SK-N-SH treated with all-trans-retinoic acid at 6 μM for 48 hours (cell line): ENCODE data around the gene BSG.

Source experiments
- ARNTL ChIP-seq: fragments of 450-650 bp; formaldehyde crosslinking; IDR thresholded peaks from 2 replicates; pipeline ENCODE4 v1.5.0; 2020; ENCODE audit warnings: low read depth, mild to moderate bottlenecking, moderate library complexity, borderline replicate concordance
- BACH2 ChIP-seq: fragments of 250-450 bp; sonication (Bioruptor Pico); IDR thresholded peaks from 2 replicates; pipeline ENCODE4 v1.9.0; 2021; ENCODE audit warnings: mild to moderate bottlenecking, borderline replicate concordance
- CSRNP3 ChIP-seq: fragments of 250-450 bp; sonication (Bioruptor Pico); IDR thresholded peaks from 2 replicates; pipeline ENCODE4 v1.5.1; 2021; ENCODE audit warnings: mild to moderate bottlenecking, moderate library complexity
- ISL1 ChIP-seq: fragments of 250-450 bp; sonication (Bioruptor Pico); IDR thresholded peaks from 2 replicates; pipeline ENCODE4 v2.1.2; 2022; ENCODE audit warnings: mild to moderate bottlenecking, moderate library complexity
- PATZ1 ChIP-seq: fragments of 250-450 bp; sonication (Bioruptor Pico); IDR thresholded peaks from 2 replicates; pipeline ENCODE4 v1.8.0; 2020; ENCODE audit warnings: mild to moderate bottlenecking, moderate library complexity, borderline replicate concordance
- PPARA ChIP-seq: fragments of 250-450 bp; sonication (Bioruptor Pico); IDR thresholded peaks from 2 replicates; pipeline ENCODE4 v1.5.0; 2020; ENCODE audit warnings: mild to moderate bottlenecking, borderline replicate concordance
- SNAI2 ChIP-seq: fragments of 250-450 bp; sonication (Bioruptor Pico); IDR thresholded peaks from 2 replicates; pipeline ENCODE4 v1.5.0; 2020; ENCODE audit warnings: mild to moderate bottlenecking, moderate library complexity
- ZNF565 ChIP-seq: fragments of 450-650 bp; formaldehyde crosslinking; conservative IDR thresholded peaks from 2 replicates; pipeline ENCODE4 v1.5.0; 2020; ENCODE audit warnings: low read depth, mild to moderate bottlenecking, moderate library complexity
- TF ChIP-seq, protein P1 (sequence below): fragments of 250-450 bp; sonication (Bioruptor Pico); IDR thresholded peaks from 2 replicates; pipeline ENCODE4 v1.5.1; 2020; ENCODE audit warnings: low read depth, mild to moderate bottlenecking, moderate library complexity

GRCh38 chr19:588741-589692 lies 16.6 kb downstream of the BSG start:
- TF ChIP-seq BACH2 (no peak), PPARA (no peak), PATZ1 (CRISPR knock-in tag) (no peak), CSRNP3 (CRISPR knock-in tag) (no peak), ISL1 (no peak), ARNTL (CRISPR knock-in tag) (no peak), ZNF565 (CRISPR knock-in tag) (no peak), SNAI2 (CRISPR knock-in tag) (no peak)
- TF ChIP-seq, protein P1, sequence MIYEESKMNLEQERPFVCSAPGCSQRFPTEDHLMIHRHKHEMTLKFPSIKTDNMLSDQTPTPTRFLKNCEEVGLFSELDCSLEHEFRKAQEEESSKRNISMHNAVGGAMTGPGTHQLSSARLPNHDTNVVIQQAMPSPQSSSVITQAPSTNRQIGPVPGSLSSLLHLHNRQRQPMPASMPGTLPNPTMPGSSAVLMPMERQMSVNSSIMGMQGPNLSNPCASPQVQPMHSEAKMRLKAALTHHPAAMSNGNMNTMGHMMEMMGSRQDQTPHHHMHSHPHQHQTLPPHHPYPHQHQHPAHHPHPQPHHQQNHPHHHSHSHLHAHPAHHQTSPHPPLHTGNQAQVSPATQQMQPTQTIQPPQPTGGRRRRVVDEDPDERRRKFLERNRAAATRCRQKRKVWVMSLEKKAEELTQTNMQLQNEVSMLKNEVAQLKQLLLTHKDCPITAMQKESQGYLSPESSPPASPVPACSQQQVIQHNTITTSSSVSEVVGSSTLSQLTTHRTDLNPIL (CRISPR knock-in tag), result no peak
